K562 (cell line): ENCODE results near the gene CBX2. TPM values are rescaled to one million over a fixed set of nuclear protein-coding genes. Genes with fewer than 3 reads are reported as not detected.

Experiments
- ATAC-seq: fragments of 200-7000 bp; cut with Tn5 transposase; 3 replicates; pipeline ENCODE4 v1.9.1; 2020; ENCODE audit warnings: moderate library complexity
- BruUV-seq: library from RNA; stranded (reverse); fragments of 400-500 nt; replicated peaks from 2 replicates; lab custom pipeline; 2021; lab: Mats Ljungman, UMichigan
- CTCF ChIA-PET: fragments of 300-600 bp; formaldehyde crosslinking; extraction: SDS; loops from one replicate; lab custom pipeline; 2021; ENCODE audit warnings: low intra/inter-chr PET ratio; lab: Yijun Ruan, JAX
- POLR2A ChIA-PET: fragments of 300-600, 350-650 bp; sonication (Branson Sonifier 250); formaldehyde crosslinking; extraction: SDS; loops from one replicate; lab custom pipeline; 2021; ENCODE audit warnings: antibody characterized with exemption, inconsistent platforms; lab: Yijun Ruan, JAX
- DNase-seq, 4 experiments: peaks; one replicate each; pipeline versions ENCODE4 v3.0.0 to v3.0.0-alpha.2; 2011 to 2018; ENCODE audit warnings: low spot score in 3 of 4, mixed read lengths in 3 of 4; ENCODE audit errors: extremely low read depth in 1 of 4
- FAIRE-seq: peaks from 2 replicates; lab custom pipeline; 2011; peaks lifted over from hg19 to GRCh38; lab: Jason Lieb, UNC
- H2AFZ ChIP-seq: 2 replicates; pipeline ENCODE4 v1.6.0; 2011; ENCODE audit warnings: low read depth, low read length, control low read depth, inconsistent platforms
- H3K27ac ChIP-seq: fragments of 200-600 bp; 3 replicates; pipeline ENCODE4 v1.8.0; 2011; ENCODE audit warnings: low read depth, mild to moderate bottlenecking, control low read depth, inconsistent platforms, low read length, moderate library complexity, mixed read lengths; ENCODE audit errors: extremely low read depth
- H3K27me3 ChIP-seq, 2 experiments: fragments of 300-600 bp in 1 of 2; 2 replicates in 1 of 2; 3 replicates in 1 of 2; pipeline versions ENCODE4 v1.6.0 to v1.8.0; 2011; ENCODE audit warnings: inconsistent platforms in 2 of 2, low read length in 2 of 2, mild to moderate bottlenecking in 1 of 2, mixed read lengths in 1 of 2, moderate library complexity in 1 of 2; ENCODE audit not compliant: control insufficient read depth in 2 of 2, insufficient read depth in 2 of 2
- H3K36me3 ChIP-seq: fragments of 300-600 bp; 3 replicates; pipeline ENCODE4 v1.8.0; 2011; ENCODE audit warnings: mild to moderate bottlenecking, low read length, inconsistent platforms; ENCODE audit not compliant: control insufficient read depth, insufficient read depth
- H3K4me1 ChIP-seq, 2 experiments: fragments of 200-600 bp in 1 of 2; replicated peaks in 1 of 2; 2 replicates in 1 of 2; 3 replicates in 1 of 2; pipeline versions ENCODE4 v1.5.1 to v1.8.0; 2011; ENCODE audit warnings: inconsistent platforms in 2 of 2, low read length in 2 of 2, mild to moderate bottlenecking in 1 of 2, mixed read lengths in 1 of 2, moderate library complexity in 1 of 2; ENCODE audit not compliant: control insufficient read depth in 2 of 2, insufficient read depth in 2 of 2
- H3K4me2 ChIP-seq: 2 replicates; pipeline ENCODE4 v1.6.1; 2011; ENCODE audit warnings: low read length, control low read depth, inconsistent platforms, mixed read lengths; ENCODE audit not compliant: insufficient read depth
- H3K4me3 ChIP-seq: fragments of 200-600 bp; sonication (generic), shearing (Covaris generic); 2 replicates; pipeline ENCODE4 v1.5.1; 2016; ENCODE audit warnings: control low read depth, inconsistent platforms
- H3K79me2 ChIP-seq: fragments of 200-600 bp; 3 replicates; pipeline ENCODE4 v1.8.0; 2011; ENCODE audit warnings: low read length, inconsistent platforms; ENCODE audit not compliant: control insufficient read depth, insufficient read depth
- H3K9ac ChIP-seq, 2 experiments: 2 replicates each; pipeline versions ENCODE4 v1.6.0 to v1.6.1; 2011; ENCODE audit warnings: low read depth in 2 of 2, low read length in 2 of 2, control low read depth in 1 of 2, inconsistent platforms in 1 of 2, mild to moderate bottlenecking in 1 of 2, mixed read lengths in 1 of 2; ENCODE audit not compliant: insufficient read depth in 1 of 2
- H3K9me1 ChIP-seq: one replicate; pipeline ENCODE4 v1.6.0; 2011; ENCODE audit warnings: inconsistent platforms, mild to moderate bottlenecking, low read length, moderate library complexity; ENCODE audit not compliant: control insufficient read depth, insufficient read depth
- H3K9me3 ChIP-seq: replicated peaks from 2 replicates; pipeline ENCODE4 v1.5.1; 2011; ENCODE audit warnings: low read depth, low read length, inconsistent platforms; ENCODE audit not compliant: control insufficient read depth, insufficient read depth
- H4K20me1 ChIP-seq: replicated peaks from 2 replicates; pipeline ENCODE4 v1.6.1; 2011; ENCODE audit warnings: low read length, inconsistent platforms, mixed read lengths; ENCODE audit not compliant: control insufficient read depth, insufficient read depth
- POLR2G ChIP-seq: fragments of 200-400 bp; formaldehyde crosslinking; IDR thresholded peaks from 2 replicates; pipeline ENCODE4 v1.6.1; 2017; ENCODE audit warnings: low read depth, mild to moderate bottlenecking, antibody characterized with exemption, low read length, moderate library complexity
- SREBF1 ChIP-seq: fragments of 150-350 bp; IDR thresholded peaks from 2 replicates; pipeline ENCODE4 v1.6.1; 2014; ENCODE audit warnings: antibody characterized with exemption, low read depth, low read length, borderline replicate concordance
- WGBS: fragments of 100-300 bp; shearing (Covaris generic); methylation state at CpG from one replicate; pipeline ENCODE4 v1.1.6; 2016; ENCODE audit warnings: low coverage, mixed read lengths; ENCODE audit not compliant: insufficient coverage; ENCODE audit errors: missing lambda C conversion rate; 5-methylcytosine and 5-hydroxymethylcytosine counted together
- in situ Hi-C: fragments of 300-500 bp; cut with MboI; formaldehyde crosslinking; loops from 4 replicates; pipeline ENCODE4 v1.15.0; 2018; ENCODE audit warnings: inconsistent platforms, mixed read lengths
- intact Hi-C: fragments of 100-400 bp; cut with micrococcal nuclease; formaldehyde crosslinking; loops from 2 replicates; pipeline ENCODE4 v1.14.2; 2022
- polyA plus RNA-seq, 8 experiments: library from polyadenylated mRNA; depleted of rRNA in 4 of 8; stranded (reverse) in 5 of 8; unstranded in 3 of 8; fragments of >200 nt; fragmentation: Nextera tagmentation in 2 of 8; fragmentation: Illumina TruSeq in 1 of 8; extraction: Ambion mirVana in 2 of 8; extraction: Trizol in 1 of 8; gene quantifications; 2 replicates each; pipeline versions ENCODE4 v1.2.1 to v1.2.3, GENCODE V29; 2011 to 2014; ENCODE audit warnings: inconsistent platforms in 1 of 8, missing spikeins in 1 of 8
- total RNA-seq, 7 experiments: library from RNA; depleted of rRNA in 6 of 7; stranded (reverse); fragments of >200 nt in 6 of 7; fragmentation: Illumina TruSeq in 2 of 7; extraction: Trizol in 2 of 7; gene quantifications; 2 replicates each; pipeline versions ENCODE4 v1.2.1 to v1.2.3, GENCODE V29; 2011 to 2021; ENCODE audit warnings: low replicate concordance in 1 of 7
- TF ChIP-seq, protein P1 (sequence below): sonication (generic); formaldehyde crosslinking; IDR thresholded peaks from 2 replicates; pipeline ENCODE4 v1.8.0; 2022; ENCODE audit warnings: missing genetic modification reagents, mild to moderate bottlenecking, borderline replicate concordance
- TF ChIP-seq, protein P2 (sequence below): fragments of 250-450 bp; sonication (Bioruptor Pico); IDR thresholded peaks from 2 replicates; pipeline ENCODE4 v1.8.0; 2021; ENCODE audit warnings: moderate library complexity, mild to moderate bottlenecking, inconsistent platforms

The CBX2 gene
- total and polyA plus RNA-seq, 9 of the 15 experiments (the other 6 are each of a cell fraction or from before 2014, with no cell fraction given), result 0.66 to 26.9 (median 13.9) TPM

DNA sequence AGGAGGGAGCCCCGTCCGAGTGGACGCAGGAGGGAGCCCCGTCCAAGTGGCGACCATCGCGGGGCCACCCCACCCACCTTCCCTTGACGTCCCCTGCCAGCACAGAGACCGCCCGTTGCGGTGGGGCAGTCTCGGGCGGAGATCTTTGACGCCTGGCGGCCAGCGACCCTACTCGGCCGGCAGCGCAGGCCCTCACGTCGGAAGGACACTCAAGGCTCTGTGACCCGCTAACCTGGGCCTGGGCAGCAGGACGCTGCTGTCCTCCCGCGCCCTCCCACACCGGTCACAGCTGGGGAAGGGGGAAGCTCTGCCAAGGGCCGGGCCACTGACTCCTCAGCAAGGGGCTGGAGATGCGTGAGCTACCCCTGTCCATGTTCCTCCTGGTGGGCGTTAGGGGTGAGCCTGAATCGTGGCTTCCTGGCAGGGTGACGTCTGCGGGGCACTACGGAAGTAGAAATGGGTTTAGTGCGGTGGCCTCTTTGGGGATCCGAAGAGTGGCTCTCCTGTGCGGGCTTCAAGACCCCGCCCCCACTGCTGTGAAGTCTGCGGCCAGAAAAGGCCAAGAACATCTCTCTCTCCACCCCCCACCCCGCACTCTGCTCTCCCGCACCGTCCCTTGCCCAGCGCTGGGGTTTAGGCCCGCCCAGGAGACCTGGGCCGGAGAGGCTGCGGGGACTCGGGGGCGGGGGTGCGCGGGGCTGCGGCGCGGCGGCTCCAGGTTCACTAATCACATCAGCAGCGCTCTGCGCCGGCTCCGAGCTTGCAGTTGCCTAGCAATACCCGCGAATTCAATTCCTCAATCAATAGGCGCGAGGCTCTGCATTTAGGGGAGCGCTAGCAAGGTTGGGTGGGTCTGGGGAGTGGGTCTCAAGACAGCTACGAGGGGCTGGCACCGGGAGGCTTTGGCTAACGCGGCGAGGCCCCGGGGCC, 13.1 kb downstream of the CBX2 start (continued):
- TF ChIP-seq, protein P1, sequence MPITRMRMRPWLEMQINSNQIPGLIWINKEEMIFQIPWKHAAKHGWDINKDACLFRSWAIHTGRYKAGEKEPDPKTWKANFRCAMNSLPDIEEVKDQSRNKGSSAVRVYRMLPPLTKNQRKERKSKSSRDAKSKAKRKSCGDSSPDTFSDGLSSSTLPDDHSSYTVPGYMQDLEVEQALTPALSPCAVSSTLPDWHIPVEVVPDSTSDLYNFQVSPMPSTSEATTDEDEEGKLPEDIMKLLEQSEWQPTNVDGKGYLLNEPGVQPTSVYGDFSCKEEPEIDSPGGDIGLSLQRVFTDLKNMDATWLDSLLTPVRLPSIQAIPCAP, result no peak
- TF ChIP-seq POLR2G, result peak; percentile 39

DNA sequence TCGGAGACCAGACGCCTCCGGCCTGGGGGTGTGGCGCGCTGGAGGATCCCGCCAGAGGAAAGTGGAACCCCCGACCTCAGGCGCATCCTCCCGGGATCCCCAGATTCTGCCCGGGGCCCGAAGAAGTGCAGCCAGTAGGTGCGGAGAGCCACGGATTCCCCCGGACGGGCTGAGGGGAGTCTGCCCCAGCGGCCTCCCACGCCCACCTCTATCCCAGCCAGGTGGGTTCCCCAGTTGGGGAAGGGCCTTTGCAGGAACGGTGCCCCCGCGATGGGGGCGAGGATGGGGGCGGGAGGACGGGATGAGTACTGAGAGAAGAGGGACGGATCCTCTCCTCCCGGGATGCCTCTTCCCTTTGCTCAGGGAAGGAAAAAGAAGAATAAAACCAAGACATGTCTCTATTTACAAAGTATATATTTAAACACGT, 13.8 kb downstream of the CBX2 start:
- CTCF ChIA-PET, result interaction anchor here (2.3 kb wide), 1 partner anchor 42 kb away, joined by 8 read pairs; no protein-coding TSS in a partner anchor
- no peaks in the 10 kb centered on the region for H4K20me1 ChIP-seq
- TF ChIP-seq, protein P2, sequence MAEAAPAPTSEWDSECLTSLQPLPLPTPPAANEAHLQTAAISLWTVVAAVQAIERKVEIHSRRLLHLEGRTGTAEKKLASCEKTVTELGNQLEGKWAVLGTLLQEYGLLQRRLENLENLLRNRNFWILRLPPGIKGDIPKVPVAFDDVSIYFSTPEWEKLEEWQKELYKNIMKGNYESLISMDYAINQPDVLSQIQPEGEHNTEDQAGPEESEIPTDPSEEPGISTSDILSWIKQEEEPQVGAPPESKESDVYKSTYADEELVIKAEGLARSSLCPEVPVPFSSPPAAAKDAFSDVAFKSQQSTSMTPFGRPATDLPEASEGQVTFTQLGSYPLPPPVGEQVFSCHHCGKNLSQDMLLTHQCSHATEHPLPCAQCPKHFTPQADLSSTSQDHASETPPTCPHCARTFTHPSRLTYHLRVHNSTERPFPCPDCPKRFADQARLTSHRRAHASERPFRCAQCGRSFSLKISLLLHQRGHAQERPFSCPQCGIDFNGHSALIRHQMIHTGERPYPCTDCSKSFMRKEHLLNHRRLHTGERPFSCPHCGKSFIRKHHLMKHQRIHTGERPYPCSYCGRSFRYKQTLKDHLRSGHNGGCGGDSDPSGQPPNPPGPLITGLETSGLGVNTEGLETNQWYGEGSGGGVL (CRISPR knock-in tag), result no peak
- TF ChIP-seq POLR2G (0 out of 2 replicates have a peak, but pooled peaks have one; percentile 33), SREBF1 (no peak)
- no peak overlapping the region for H3K9ac ChIP-seq
- H3K4me1 ChIP-seq, result peaks cover 9 to 56% of the 10 kb centered on the region in 2 experiments
- POLR2A ChIA-PET, result interaction anchor here (0.6 kb wide), 1 partner anchor 484 kb away, joined by 3 read pairs; no protein-coding TSS in a partner anchor
- no peak overlapping the region for H2AFZ ChIP-seq
- FAIRE-seq (no peak), DNase-seq (no peak), ATAC-seq (no peak)
- 93% methylated on average over 3 of the region's 26 CpGs for WGBS
- no peaks in the 10 kb centered on the region for H3K27me3 ChIP-seq
- in situ Hi-C loops, result loop anchor here (5.0 kb wide), 1 partner anchor 44 kb away; no protein-coding TSS in a partner anchor
- H3K36me3 ChIP-seq, result peaks cover 20% of the 10 kb centered on the region; the same call in 2 of the 3 replicates
- no peak overlapping the region for H3K4me2 ChIP-seq
- no peaks in the 10 kb centered on the region for H3K9me3 ChIP-seq
- H3K4me3 ChIP-seq, result no peak overlapping the region
- H3K27ac ChIP-seq, result no peak overlapping the region
- peaks cover 19% of the 10 kb centered on the region for H3K79me2 ChIP-seq
- no TSS peak for BruUV-seq
- no peaks in the 10 kb centered on the region for H3K9me1 ChIP-seq
- intact Hi-C loops, result no loop called here
